ENCODE measurements around the gene SEC14L5.

SEC14L5 gene

DNA sequence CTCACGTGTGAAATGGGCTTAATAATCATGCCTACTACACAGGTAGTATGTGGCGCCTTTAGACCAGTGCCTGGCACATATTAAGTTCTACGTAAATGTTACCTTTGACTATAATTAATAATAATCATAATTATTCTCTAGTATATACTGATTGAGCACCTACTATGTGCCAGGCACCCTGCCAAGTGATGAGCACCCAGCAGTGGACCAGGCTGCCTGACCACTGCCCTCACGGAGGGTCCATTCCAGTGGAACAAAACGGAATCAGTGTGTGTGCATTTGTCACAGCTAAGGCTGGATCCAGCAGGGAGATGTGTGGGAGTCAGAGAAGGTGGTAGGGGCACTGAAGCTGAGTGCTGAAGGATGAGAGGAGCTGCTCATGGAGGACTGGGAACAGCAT, 30.5 kb downstream of the SEC14L5 start:
- no peak for DNase-seq

GRCh38 chr16:4989391-4990006, 31.4 kb downstream of the SEC14L5 start:
- no peak for DNase-seq

DNA sequence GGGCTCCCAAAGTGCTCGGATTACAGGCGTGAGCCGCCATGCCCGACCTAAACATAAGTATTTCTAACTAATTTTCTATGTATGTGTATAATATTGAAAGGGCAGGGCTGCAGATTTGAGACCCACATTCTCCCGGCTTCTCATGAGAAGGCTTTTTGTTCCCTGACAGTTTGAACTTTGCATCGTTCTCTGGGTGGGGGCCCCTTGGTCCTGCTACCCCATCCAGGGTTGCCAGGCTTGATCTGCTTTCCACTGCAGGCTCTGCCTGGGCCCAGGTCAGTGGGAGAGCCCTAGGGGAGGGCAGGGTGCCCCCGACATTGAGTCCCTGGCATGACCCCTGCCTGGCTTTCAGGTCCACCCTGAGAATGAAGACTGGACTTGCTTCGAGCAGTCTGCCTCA, 32.3 kb downstream of the SEC14L5 start:
- DNase-seq = no peak

GRCh38 chr16:4991754-4992153, 33.6 kb downstream of the SEC14L5 start:
- DNase-seq = no peak

DNA sequence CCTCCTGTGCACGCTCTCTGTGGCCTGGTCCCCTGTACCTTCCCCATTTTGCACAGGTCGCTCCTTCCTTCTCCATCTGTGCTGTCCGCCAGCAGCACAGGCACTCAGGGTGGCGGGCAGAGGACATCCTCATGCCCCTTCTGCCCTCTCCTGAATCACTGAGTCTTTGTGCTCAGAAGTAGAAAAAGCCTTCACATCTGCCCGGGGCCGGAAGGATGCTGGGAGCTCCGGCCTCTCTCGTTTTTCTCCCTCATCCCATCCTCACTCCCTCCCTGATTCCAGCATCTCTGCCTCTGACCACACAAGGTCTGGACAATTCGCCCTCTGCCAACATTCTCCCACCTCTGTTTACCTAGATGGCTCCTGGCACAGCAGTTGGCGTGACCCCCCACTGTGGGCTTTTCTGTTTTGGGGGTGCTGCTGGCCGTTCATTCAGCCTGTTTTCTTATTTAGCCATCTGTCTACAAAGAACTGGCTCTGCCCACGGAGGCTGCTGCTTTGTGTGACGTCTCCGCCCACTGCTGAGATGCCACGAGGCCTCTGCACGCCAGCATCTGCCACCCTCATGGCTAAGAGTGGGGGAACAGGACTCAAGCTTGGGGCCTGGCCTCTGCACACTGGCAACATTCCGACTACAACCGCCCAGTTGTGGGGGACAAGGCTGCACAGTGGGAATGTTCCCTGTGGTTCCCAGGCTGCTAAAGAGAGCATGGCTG, 36.7 kb downstream of the SEC14L5 start:
- peak; percentile 80 to 82 for DNase-seq

DNA sequence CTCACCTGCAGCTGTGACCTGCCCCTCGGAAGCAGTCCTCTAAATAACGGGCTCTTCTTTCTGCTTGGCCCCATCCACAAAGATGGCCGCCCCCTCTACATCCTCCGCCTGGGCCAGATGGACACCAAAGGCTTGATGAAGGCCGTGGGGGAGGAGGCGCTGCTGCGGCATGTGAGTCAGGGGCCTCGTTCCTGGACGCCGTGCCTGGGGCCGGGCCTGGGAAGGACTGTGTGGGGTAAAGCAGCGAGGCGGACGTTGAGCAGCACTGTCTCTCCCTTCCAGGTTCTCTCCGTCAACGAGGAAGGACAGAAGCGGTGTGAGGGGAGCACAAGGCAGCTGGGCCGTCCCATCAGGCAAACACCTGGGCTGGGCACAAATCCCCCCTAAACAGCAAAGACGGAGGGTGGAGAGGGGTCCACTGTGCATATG, 42.5 kb downstream of the SEC14L5 start:
- no peak for DNase-seq

DNA sequence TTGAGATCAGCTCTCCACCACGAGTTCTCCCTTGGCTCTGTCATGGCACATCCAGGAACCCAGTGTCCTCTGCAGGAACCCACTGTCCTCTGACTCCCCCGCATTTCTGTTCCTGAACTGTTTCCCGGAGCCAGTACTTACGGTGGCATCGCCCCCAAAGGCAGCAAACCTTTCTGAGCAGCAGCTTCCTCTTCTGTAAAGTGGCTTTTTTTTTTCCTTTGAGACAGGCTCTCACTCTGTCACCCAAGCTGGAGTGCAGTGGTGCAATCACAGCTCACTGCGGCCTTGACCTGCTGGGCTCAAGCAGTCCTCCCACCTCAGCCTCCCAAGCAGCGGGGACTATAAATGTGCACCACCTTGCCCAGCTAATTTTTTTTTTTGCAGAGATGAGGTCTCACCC, 43.4 kb downstream of the SEC14L5 start:
- DNase-seq = no peak

- no peak for DNase-seq
These were observed 43.9 kb downstream of the SEC14L5 start for GRCh38 chr16:5001986-5002385.

GRCh38 chr16:5002699-5003143, 44.6 kb downstream of the SEC14L5 start:
- no peak for DNase-seq

DNA sequence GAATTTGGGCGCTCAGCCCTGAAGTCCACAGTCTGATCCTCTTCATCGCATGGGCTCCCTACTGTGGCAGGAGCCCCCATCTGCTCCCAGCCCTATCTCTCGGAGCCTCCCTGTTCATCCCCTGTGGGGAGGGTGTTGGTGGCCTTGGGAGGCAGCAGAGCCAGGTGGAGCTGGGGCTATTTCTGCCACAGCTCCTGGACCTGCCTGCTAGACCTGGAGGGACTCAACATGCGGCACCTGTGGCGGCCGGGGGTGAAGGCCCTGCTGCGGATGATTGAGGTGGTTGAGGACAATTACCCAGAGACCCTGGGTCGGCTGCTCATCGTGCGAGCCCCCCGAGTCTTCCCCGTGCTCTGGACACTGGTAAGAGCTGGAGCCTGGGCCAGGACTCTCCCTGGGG, 45.1 kb downstream of the SEC14L5 start:
- no peak for DNase-seq

GRCh38 chr16:5003828-5004227, 45.7 kb downstream of the SEC14L5 start:
- no peak for DNase-seq

DNA sequence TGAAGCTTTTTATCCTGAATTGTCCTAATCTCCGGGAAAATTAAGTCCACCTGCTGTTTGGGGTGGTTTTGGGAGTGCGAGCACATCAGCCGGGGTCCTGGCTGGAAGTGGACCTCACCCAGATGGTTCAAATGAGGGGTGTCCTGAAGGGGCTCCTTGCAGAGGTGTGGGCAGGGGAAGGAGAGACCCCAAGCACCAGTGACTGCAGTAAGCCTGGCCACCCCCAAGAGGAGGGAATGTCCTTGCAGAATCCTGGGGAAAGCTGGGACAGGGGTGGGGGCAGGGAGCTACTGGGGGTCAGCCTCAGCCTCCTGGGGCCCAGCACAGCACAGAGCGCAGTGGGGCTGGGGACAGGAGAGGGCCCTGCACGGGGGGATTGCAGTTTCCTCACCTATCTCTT, 46.2 kb downstream of the SEC14L5 start:
- DNase-seq = no peak

DNA sequence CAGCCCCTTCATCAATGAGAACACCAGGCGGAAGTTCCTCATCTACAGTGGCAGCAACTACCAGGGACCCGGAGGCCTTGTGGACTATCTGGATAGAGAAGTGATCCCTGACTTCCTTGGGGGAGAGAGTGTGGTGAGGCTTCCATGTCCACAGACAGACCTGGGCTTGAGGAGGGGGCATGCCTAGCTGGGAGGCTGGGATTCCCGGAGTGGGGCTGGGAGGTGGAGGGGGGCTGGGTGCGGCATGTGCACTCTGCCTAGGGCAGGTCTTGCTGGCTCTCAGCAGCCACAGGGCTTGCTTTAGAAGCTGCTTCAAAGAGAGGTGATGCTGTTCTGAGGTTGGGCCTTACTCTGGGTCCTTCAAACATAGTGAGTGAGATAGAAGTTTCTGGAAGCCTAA, 47.8 kb downstream of the SEC14L5 start:
- no peak for DNase-seq

GRCh38 chr16:5006348-5007193, 48.4 kb downstream of the SEC14L5 start:
- peak in 1 of 2 donors; percentile 18 for DNase-seq

DNA sequence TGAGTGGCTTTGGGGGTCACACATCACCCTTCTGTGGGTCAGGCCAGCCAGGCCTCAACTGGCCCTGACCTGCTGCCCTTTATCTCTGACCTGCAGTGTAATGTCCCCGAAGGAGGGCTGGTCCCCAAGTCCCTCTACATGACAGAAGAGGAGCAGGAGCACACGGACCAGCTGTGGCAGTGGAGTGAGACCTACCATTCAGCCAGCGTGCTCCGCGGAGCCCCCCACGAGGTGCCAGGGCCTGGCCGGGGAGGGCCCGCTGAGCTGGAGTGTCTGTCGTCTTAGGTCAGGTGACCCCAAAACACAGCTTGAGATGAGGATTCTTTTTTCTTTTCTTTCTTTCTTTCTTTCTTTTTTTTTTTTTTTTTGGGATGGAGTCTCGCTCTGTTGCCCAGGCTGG, 49.1 kb downstream of the SEC14L5 start:
- no peak for DNase-seq

GRCh38 chr16:5008311-5008731, 50.2 kb downstream of the SEC14L5 start:
- DNase-seq = no peak

GRCh38 chr16:5010576-5011329, 52.6 kb downstream of the SEC14L5 start:
- DNase-seq = no peak

- DNase-seq = no peak
These were observed 53.5 kb downstream of the SEC14L5 start for GRCh38 chr16:5011637-5012036.

GRCh38 chr16:5012887-5013286, 54.8 kb downstream of the SEC14L5 start:
- DNase-seq = no peak

DNA sequence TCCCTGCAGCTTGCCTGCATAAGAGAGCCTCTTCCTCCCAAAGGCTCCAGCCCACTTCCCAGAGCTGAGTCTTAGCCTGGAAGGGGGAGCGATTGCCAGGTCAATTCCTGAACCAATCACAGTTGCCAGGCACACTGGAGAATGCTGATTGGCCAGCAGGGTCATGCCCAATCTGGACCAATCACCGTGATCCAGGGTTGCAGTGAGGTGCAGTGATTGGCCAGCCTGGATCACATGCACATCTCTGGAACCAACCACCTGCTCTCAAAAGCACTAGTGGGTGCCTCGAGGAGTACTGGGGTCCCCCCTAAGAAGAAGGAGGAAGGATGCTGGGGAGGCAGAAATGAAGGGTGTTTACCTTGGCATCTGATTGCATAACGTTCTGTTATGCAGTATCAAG, 57.2 kb downstream of the SEC14L5 start:
- DNase-seq = no peak

GRCh38 chr16:5015887-5016286, 57.8 kb downstream of the SEC14L5 start:
- DNase-seq = no peak

- peak in 1 of 2 donors; percentile 10 for DNase-seq
These were observed 59.0 kb downstream of the SEC14L5 start for GRCh38 chr16:5016967-5017677.
